Stimulated activated CD4-positive, alpha-beta T cell treated with anti-CD3 and anti-CD28 coated beads, Interleukin-12 subunit alpha, Interleukin-12 subunit beta, amount 100 ng/mL, for 4 hours (primary cell): ENCODE results near the gene PHF12.
"Not testable (repeated sequence)": the region's sequence is repeated elsewhere in the genome, so short reads cannot be mapped to it uniquely, and the experiment has no call there.

Experiments
- DNase-seq: peaks from one replicate; pipeline ENCODE4 v3.0.0-alpha.2; 2020

PHF12 gene

GRCh38 chr17:28879886-28880571 is 71.3 kb downstream of the PHF12 start:
- DNase-seq, result no peak

DNA sequence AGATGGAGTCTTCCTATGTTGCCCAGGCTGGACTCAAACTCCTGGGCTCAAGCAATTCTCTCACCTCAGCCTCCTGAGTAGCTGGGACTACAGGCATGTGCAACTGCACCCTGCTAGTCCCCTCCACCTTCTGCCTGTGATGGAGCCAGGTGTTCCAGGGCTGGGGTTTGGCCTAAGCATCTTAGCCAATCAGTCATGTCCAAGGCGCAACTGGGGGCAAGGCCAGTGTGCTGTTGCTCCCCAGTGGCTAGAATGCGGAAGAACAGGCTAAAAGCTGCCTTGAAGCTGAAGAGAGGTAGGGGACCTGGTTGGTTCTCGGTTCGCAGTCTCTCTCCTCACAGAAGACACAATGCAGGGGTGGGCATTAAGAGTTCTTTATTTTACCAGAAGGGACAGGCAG is 72.3 kb downstream of the PHF12 start:
- no peak for DNase-seq

DNA sequence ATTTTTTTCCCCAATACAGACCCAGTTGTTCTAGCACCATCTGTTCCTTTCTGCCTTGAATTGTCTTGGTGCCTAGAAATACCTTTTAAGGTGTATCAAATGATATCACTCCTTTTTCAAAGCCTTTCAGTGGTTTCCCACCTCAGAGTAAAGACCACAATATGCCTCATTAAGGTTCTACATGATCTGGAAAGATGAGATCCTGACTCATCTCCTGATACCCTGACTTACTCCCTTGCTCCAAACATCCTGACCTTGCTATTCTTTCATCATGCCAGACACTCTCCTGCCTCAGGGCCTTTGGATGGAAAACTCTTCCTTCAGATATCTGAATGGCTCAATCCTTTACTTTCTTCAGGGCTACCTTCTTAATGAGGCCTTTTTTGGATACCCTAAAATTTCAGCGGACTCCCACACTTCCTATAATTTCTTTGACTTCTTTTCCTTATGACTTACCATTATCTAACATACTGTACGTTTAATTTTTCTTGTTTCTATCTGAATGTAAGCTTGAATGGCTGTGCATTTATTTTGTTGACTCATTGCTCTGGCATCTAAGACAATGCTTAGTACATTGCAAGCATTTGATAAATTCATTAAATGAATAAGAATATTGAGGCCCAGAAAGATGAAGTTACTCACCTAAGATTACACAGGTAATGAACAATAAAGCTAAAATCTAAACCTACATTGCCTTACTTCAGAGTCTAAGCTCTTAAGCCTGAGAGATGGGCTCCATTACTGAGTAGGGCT is 73.0 kb downstream of the PHF12 start:
- no peak for DNase-seq

- not testable (repeated sequence) for DNase-seq
These were observed 74.1 kb downstream of the PHF12 start for GRCh38 chr17:28877150-28877711.

DNA sequence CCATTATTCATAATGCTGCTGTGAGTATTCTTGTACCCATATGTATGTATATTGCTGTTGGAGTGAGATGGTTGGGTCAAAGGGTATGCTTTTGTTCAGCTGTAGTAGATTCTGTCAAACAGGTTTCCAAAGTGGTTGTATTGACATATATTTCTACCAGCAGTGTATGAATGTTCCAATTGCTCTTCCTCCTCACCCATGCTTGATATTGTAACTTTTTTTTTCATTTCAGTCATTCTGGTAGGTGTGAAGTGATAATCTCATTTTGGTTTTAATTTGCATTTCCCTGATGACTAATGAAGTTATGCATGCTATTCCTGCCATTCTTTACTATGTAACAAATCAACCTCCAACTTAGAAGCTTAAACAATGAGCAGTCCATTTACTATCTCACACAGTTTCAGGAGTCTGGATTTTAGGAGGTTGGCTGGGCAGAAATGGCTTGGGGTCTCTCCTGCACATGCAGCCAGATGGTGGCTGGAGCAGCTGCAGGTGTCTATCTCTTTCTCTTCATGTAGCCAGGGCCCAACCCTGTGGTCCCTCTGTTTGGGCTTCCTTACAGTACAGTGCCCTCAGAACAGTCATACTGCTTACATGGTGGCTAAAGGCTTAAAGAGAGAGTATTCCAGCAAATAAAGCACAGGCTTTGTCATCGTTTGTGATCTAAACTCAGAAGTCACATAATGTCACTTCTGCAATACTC is 75.3 kb downstream of the PHF12 start:
- DNase-seq, result no peak

DNA sequence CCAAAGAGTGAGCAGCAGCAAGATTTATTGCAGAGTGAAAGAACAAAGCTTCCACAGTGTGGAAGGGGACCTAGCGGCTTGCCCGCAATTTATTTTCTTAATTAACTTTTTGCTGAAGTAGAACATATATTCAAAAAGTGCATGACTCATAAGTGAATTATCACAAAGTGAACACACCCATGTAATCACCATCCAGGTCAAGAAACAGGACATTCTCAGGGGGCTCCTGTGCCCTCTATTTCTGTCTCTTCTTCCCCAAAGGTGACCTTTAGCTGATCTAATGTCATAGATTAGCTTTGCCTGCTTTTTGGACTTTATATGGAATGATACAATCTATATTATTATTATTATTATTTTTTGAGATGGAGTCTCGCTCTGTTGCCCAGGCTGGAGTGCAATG is 76.6 kb downstream of the PHF12 start:
- no peak for DNase-seq

DNA sequence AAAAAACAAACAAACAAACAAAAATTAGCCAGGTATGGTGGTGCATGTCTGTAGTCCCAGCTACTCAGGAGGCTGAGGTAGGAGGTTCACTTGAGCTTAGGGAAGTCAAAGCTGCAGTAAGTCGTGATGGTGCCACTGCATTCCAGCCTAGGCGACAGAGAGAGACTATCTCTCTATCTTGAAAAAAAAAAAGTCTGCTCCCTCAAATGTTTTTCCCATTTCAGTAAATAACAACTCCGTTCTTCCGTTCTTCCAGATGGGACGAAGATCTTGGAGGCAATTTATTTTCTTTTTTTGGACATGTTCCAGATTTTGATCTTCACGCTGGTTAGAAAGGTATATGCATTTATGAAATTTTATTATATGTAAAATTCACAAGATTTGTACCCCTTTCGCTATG is 77.5 kb downstream of the PHF12 start:
- DNase-seq, result no peak

DNA sequence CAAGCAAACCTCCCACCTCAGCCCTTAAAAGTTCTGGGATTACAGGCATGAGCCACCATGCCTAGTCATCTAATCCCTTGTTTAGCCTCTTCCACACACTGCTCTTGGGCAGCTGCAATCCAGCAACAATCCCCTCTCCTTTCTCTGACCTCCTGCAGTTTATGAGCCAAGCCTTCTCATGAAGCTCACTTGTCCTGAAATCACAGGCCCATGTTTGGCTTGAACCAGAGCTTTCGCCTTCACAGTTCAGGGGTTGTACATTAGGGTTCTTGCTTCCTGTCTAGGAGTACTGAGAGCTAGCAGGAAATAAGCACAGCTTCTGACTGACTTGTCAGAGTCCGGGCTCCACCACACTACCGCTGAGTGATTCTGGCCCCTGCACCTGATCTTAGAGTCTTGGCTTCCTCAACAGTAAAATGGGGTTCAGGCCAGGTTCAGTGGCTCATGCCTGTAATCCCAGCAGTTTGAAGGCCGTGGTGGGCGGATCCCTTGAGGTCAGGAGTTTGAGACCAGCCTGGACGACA is 80.2 kb downstream of the PHF12 start:
- DNase-seq, result peak; percentile 11

DNA sequence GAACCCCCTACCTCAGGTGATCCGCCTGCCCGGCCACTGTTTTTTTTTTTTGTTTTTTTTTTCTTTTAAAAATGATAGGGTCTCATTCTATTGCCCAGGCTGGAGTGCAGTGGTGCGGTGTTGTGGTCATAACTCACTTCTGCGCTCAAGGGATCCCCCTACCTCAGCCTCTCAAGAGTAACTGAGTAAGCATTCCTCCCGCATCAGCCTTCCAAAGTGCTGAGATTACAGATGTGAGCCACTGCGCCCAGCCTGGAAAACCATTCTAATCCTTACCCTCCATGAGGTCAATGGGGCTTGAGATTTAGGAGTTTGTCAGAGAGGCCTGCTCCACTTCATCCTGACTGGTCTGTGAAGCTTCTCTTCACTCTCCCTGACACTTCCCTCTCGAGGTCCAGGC is 84.0 kb downstream of the PHF12 start:
- no peak for DNase-seq

DNA sequence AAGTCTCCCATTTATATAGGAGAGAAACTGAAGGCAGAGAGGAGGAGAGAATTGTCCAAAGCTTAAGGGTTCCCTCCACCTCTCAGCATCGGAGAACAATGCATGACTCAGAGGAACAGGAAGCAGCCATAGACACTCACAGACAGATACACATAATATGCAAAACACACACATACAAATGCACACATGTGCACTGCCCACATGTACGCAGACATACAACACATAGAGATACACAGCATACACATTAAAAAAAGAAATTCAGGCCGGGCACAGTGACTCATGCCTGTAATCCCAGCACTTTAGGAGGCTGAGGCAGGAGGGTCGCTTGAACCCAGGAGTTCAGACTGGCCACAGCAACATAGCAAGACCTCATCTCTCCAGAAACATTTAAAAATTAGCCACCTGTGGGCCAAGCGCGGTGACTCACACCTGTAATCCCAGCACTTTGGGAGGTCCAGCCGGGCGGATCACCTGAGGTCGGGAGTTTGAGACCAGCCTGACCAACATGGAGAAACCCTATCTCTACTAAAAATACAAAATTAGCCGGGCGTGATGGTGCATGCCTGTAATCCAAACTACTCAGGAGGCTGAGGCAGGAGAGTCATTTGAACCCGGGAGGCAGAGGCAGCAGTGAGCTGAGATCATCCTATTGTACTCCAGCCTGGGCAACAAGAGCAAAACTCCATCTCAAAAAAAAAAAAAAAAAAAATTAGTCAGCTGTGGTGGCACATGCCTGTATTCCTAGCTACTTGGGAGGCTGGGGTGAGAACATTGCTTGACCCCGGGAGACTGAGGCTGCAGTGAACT is 85.2 kb downstream of the PHF12 start:
- DNase-seq, result no peak

- no peak for DNase-seq
These were observed 86.1 kb downstream of the PHF12 start for GRCh38 chr17:28864991-28865849.

DNA sequence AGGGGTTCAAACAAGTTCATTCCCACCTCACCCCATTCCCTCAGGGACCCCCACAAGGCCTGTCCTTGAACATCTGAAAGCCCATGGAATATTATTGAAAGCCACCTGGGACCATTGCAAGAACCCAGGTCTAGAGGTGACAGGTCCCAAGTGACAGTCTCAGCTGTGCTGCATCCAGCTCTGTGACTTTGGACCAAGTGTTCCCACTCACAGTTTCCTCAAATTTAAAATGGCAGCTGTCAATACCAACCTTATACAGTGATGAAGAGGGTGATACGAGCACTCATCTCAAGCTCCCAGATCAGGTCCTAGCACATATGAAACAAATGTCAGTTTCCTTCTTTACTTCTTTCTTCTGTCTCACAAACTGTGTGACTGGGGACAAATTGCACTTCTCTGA is 87.4 kb downstream of the PHF12 start:
- no peak for DNase-seq

DNA sequence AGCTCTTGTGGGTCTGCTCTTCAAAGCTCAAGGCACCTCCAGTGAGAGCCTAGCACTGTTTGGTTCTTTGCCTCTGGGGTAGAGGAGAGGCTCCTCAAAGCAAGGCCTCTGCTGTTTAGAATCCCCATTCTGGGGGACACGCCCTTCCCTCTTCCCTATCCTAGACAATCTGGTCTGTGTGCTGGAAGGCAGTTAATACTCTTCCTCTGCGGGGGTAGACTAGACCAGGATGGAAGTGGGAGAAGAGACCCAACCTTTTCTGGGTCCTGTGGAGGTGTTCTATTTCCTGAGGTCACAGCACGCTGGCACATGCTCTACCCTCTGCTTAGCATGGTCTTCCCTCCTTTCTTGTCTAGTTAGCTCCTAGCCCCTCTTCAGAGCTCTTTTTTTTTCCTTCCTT is 88.8 kb downstream of the PHF12 start:
- DNase-seq, result no peak

DNA sequence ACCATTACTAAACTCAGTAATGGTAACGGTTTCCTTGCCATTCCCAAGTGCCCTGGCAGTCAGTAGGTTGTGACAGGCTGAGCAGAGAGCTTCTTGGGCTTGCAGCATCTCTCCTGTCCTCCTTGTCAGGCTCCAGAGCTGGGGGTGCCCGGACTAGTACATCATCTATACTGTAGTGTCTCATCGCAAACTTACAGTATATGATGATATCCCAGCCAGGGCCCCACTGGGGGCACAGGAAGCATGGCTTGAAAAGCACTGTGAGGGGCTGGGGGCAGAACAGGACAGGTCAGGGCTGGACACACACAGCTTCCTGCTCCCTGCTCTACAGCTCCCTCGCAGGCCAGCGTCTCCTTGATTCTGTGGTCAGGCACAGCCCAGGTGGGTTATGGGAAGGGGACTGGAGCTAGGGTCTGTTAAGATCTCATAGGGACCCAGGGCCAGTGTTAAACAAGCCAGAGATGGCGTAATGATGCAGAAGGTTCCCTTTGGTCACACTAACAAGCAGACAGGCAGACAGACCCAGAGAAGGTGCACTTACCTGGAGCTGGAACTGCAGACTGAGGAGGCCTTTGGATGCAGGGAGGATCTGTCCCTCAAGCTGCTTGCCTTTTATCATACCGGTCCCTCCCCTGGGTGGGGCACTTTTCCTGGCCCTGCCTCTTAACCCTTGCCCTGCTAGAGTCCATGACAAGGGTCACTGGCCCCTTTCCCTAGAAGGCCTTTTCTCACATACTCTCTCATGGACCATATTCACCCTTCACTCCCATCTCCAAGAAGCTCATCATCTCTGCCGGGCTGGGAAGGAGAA is 89.7 kb downstream of the PHF12 start:
- no peak for DNase-seq

GRCh38 chr17:28860363-28860808 is 90.9 kb downstream of the PHF12 start:
- no peak for DNase-seq

GRCh38 chr17:28858801-28859355 is 92.4 kb downstream of the PHF12 start:
- no peak for DNase-seq

- DNase-seq, result no peak
These were observed 93.2 kb downstream of the PHF12 start for GRCh38 chr17:28857905-28858800.

DNA sequence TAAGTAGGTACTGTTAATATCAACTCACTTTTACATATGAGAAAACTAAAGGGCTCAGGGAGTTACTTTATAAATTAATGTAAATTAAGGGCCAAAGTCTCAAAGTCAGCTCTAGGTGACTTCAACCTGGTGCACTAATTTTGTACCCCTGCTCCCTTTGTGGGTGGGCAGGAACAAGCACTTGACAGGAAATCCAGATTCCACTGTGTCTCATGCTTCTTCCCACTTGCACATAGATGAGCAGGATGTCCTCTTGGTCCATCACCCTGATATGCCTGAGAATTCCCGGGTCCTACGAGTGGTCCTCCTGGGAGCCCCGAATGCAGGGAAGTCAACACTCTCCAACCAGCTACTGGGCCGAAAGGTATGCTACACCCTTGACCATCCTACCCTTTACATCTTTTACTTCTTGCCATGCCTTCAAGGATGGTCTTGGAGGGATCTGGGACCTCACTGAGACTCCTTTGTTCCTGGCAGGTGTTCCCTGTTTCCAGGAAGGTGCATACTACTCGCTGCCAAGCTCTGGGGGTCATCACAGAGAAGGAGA is 95.2 kb downstream of the PHF12 start:
- no peak for DNase-seq

DNA sequence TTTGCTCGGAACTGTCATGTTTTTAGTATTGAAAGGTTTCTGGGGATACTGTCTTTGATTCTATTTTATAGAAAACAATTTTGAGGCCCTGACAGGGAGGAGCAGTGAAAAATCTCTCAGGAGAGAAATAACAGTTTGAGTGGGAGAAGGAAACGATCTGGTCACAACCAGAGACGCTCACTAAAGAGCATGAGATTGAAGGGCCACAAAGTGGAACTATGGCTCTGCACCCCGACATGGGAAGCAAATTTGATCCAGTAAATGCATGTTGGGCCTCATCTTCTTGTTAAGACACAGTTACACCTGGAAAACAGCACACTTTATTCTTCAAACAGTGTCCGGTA is 96.0 kb downstream of the PHF12 start:
- no peak for DNase-seq
